ENCODE results near the gene CDYL2.

Gene CDYL2

GRCh38 chr16:80586476-80586875 lies 217.9 kb downstream of the CDYL2 start:
- TF ChIP-seq POLR2AphosphoS5 (IDR thresholded peaks at IDR 0.05; ENCODE audit: low read depth, low read length) (no peak), SIN3A (IDR thresholded peaks at IDR 0.05; ENCODE audit: borderline replicate concordance, insufficient read depth, low read length) (no peak), FOXP2 (optimal IDR thresholded peaks at IDR 0.05; ENCODE audit: borderline replicate concordance, extremely low read depth, extremely low read length, insufficient read depth) (no peak), REST (IDR thresholded peaks at IDR 0.05; ENCODE audit: insufficient read depth in 1 of 2, low read depth in 2 of 2, low read length in 2 of 2) (no peak), TAF1 (IDR thresholded peaks at IDR 0.05; ENCODE audit: borderline replicate concordance, insufficient read depth, low read length) (no peak)

GRCh38 chr16:80585764-80586163 lies 218.6 kb downstream of the CDYL2 start:
- TF ChIP-seq POLR2AphosphoS5 (IDR thresholded peaks at IDR 0.05; ENCODE audit: low read depth, low read length) = no peak
- TF ChIP-seq FOXP2 (optimal IDR thresholded peaks at IDR 0.05; ENCODE audit: borderline replicate concordance, extremely low read depth, extremely low read length, insufficient read depth) = no peak
- TF ChIP-seq REST (IDR thresholded peaks at IDR 0.05; ENCODE audit: insufficient read depth in 1 of 2, low read depth in 2 of 2, low read length in 2 of 2) = no peak
- no peak for TF ChIP-seq SIN3A (IDR thresholded peaks at IDR 0.05; ENCODE audit: borderline replicate concordance, insufficient read depth, low read length)
- no peak for TF ChIP-seq TAF1 (IDR thresholded peaks at IDR 0.05; ENCODE audit: borderline replicate concordance, insufficient read depth, low read length)

GRCh38 chr16:80583466-80583865 lies 220.9 kb downstream of the CDYL2 start:
- TF ChIP-seq TAF1 (IDR thresholded peaks at IDR 0.05; ENCODE audit: borderline replicate concordance, insufficient read depth, low read length) (no peak), POLR2AphosphoS5 (IDR thresholded peaks at IDR 0.05; ENCODE audit: low read depth, low read length) (no peak)

- TF ChIP-seq REST (IDR thresholded peaks at IDR 0.05; ENCODE audit: insufficient read depth in 1 of 2, low read depth in 2 of 2, low read length in 2 of 2) (no peak), TAF1 (IDR thresholded peaks at IDR 0.05; ENCODE audit: borderline replicate concordance, insufficient read depth, low read length) (no peak), SIN3A (IDR thresholded peaks at IDR 0.05; ENCODE audit: borderline replicate concordance, insufficient read depth, low read length) (no peak), POLR2AphosphoS5 (IDR thresholded peaks at IDR 0.05; ENCODE audit: low read depth, low read length) (no peak), FOXP2 (optimal IDR thresholded peaks at IDR 0.05; ENCODE audit: borderline replicate concordance, extremely low read depth, extremely low read length, insufficient read depth) (no peak)
Measured at GRCh38 chr16:80580109-80580832, 224.1 kb downstream of the CDYL2 start.

- TF ChIP-seq POLR2AphosphoS5 (IDR thresholded peaks at IDR 0.05; ENCODE audit: low read depth, low read length) (no peak), TAF1 (IDR thresholded peaks at IDR 0.05; ENCODE audit: borderline replicate concordance, insufficient read depth, low read length) (no peak), SIN3A (IDR thresholded peaks at IDR 0.05; ENCODE audit: borderline replicate concordance, insufficient read depth, low read length) (no peak), REST (IDR thresholded peaks at IDR 0.05; ENCODE audit: insufficient read depth in 1 of 2, low read depth in 2 of 2, low read length in 2 of 2) (no peak), FOXP2 (optimal IDR thresholded peaks at IDR 0.05; ENCODE audit: borderline replicate concordance, extremely low read depth, extremely low read length, insufficient read depth) (no peak)
Measured at GRCh38 chr16:80577485-80578280, 226.7 kb downstream of the CDYL2 start.
